GM12892 (cell line): ENCODE data around the gene TLN1.
A peak's percentile ranks its signal among the peaks of the same experiment; 100 is the strongest.

ENCODE experiments used
- POLR2AphosphoS5 ChIP-seq: IDR thresholded peaks from 2 replicates; pipeline ENCODE4 v1.6.1; 2011; ENCODE audit warnings: low read depth, low read length, control low read depth
- TAF1 ChIP-seq: IDR thresholded peaks from 2 replicates; pipeline ENCODE4 v1.6.1; 2011; ENCODE audit warnings: low read depth, mild to moderate bottlenecking, control low read depth, low read length, borderline replicate concordance

DNA sequence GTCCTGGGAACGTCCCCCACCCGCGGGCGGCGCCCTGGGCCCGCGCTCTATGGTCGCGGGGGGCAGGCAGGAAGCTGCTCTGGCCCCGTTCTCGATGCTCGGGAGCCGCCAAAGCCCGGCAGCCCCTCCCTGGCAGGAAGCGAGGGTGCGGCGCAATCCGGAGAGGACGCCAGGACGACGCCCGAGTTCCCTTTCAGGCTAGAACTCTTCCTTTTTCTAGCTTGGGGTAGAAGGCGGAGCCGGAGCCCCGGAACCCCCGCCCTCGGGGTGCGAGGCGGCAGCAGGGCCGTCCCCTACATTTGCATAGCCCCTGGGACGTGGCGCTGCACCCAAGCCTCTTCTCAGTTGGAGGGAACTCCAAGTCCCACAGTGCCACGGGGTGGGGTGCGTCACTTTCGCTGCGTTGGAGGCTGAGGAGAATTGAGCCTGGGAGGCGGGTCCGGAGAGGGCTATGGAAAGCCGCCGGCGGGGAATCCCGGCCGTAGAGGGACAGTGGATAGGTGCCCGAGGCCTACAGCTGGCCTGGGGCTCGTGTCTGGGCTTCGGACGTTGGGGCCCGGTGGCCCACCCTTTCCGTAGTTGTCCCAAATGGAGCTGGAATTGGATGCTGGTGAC, at the start of gene TLN1, which contains the start of gene CREB3:
- TF ChIP-seq POLR2AphosphoS5 (no peak; the same call in 1 of the 2 replicates), TAF1 (peak; percentile 76; the same call in 1 of the 2 replicates)
